K562 (cell line): ENCODE measurements around the gene SPATA31C2. TPM values are rescaled to one million over a fixed set of nuclear protein-coding genes. Genes with fewer than 3 reads are reported as not detected.

Experiments used
- ATAC-seq: fragments of 200-7000 bp; cut with Tn5 transposase; 3 replicates; pipeline ENCODE4 v1.9.1; 2020; ENCODE audit warnings: moderate library complexity
- BruUV-seq: library from RNA; stranded (reverse); fragments of 400-500 nt; replicated peaks from 2 replicates; lab custom pipeline; 2021; lab: Mats Ljungman, UMichigan
- CTCF ChIA-PET: fragments of 300-600 bp; formaldehyde crosslinking; extraction: SDS; loops from one replicate; lab custom pipeline; 2021; ENCODE audit warnings: low intra/inter-chr PET ratio; lab: Yijun Ruan, JAX
- POLR2A ChIA-PET: fragments of 300-600, 350-650 bp; sonication (Branson Sonifier 250); formaldehyde crosslinking; extraction: SDS; loops from one replicate; lab custom pipeline; 2021; ENCODE audit warnings: antibody characterized with exemption, inconsistent platforms; lab: Yijun Ruan, JAX
- DNase-seq, 4 experiments: peaks; one replicate each; pipeline versions ENCODE4 v3.0.0 to v3.0.0-alpha.2; 2011 to 2018; ENCODE audit warnings: low spot score in 3 of 4, mixed read lengths in 3 of 4; ENCODE audit errors: extremely low read depth in 1 of 4
- FAIRE-seq: peaks from 2 replicates; lab custom pipeline; 2011; peaks lifted over from hg19 to GRCh38; lab: Jason Lieb, UNC
- H2AFZ ChIP-seq: 2 replicates; pipeline ENCODE4 v1.6.0; 2011; ENCODE audit warnings: low read depth, low read length, control low read depth, inconsistent platforms
- H3K27ac ChIP-seq: fragments of 200-600 bp; 3 replicates; pipeline ENCODE4 v1.8.0; 2011; ENCODE audit warnings: low read depth, mild to moderate bottlenecking, control low read depth, inconsistent platforms, low read length, moderate library complexity, mixed read lengths; ENCODE audit errors: extremely low read depth
- H3K27me3 ChIP-seq, 2 experiments: fragments of 300-600 bp in 1 of 2; 2 replicates in 1 of 2; 3 replicates in 1 of 2; pipeline versions ENCODE4 v1.6.0 to v1.8.0; 2011; ENCODE audit warnings: inconsistent platforms in 2 of 2, low read length in 2 of 2, mild to moderate bottlenecking in 1 of 2, mixed read lengths in 1 of 2, moderate library complexity in 1 of 2; ENCODE audit not compliant: control insufficient read depth in 2 of 2, insufficient read depth in 2 of 2
- H3K36me3 ChIP-seq: fragments of 300-600 bp; 3 replicates; pipeline ENCODE4 v1.8.0; 2011; ENCODE audit warnings: mild to moderate bottlenecking, low read length, inconsistent platforms; ENCODE audit not compliant: control insufficient read depth, insufficient read depth
- H3K4me1 ChIP-seq, 2 experiments: fragments of 200-600 bp in 1 of 2; replicated peaks in 1 of 2; 2 replicates in 1 of 2; 3 replicates in 1 of 2; pipeline versions ENCODE4 v1.5.1 to v1.8.0; 2011; ENCODE audit warnings: inconsistent platforms in 2 of 2, low read length in 2 of 2, mild to moderate bottlenecking in 1 of 2, mixed read lengths in 1 of 2, moderate library complexity in 1 of 2; ENCODE audit not compliant: control insufficient read depth in 2 of 2, insufficient read depth in 2 of 2
- H3K4me2 ChIP-seq: 2 replicates; pipeline ENCODE4 v1.6.1; 2011; ENCODE audit warnings: low read length, control low read depth, inconsistent platforms, mixed read lengths; ENCODE audit not compliant: insufficient read depth
- H3K4me3 ChIP-seq: fragments of 200-600 bp; sonication (generic), shearing (Covaris generic); 2 replicates; pipeline ENCODE4 v1.5.1; 2016; ENCODE audit warnings: control low read depth, inconsistent platforms
- H3K79me2 ChIP-seq: fragments of 200-600 bp; 3 replicates; pipeline ENCODE4 v1.8.0; 2011; ENCODE audit warnings: low read length, inconsistent platforms; ENCODE audit not compliant: control insufficient read depth, insufficient read depth
- H3K9ac ChIP-seq, 2 experiments: 2 replicates each; pipeline versions ENCODE4 v1.6.0 to v1.6.1; 2011; ENCODE audit warnings: low read depth in 2 of 2, low read length in 2 of 2, control low read depth in 1 of 2, inconsistent platforms in 1 of 2, mild to moderate bottlenecking in 1 of 2, mixed read lengths in 1 of 2; ENCODE audit not compliant: insufficient read depth in 1 of 2
- H3K9me1 ChIP-seq: one replicate; pipeline ENCODE4 v1.6.0; 2011; ENCODE audit warnings: inconsistent platforms, mild to moderate bottlenecking, low read length, moderate library complexity; ENCODE audit not compliant: control insufficient read depth, insufficient read depth
- H3K9me3 ChIP-seq: replicated peaks from 2 replicates; pipeline ENCODE4 v1.5.1; 2011; ENCODE audit warnings: low read depth, low read length, inconsistent platforms; ENCODE audit not compliant: control insufficient read depth, insufficient read depth
- H4K20me1 ChIP-seq: replicated peaks from 2 replicates; pipeline ENCODE4 v1.6.1; 2011; ENCODE audit warnings: low read length, inconsistent platforms, mixed read lengths; ENCODE audit not compliant: control insufficient read depth, insufficient read depth
- ETV1 ChIP-seq: fragments of 450-650 bp; conservative IDR thresholded peaks from 2 replicates; pipeline ENCODE4 v1.6.1; 2016; ENCODE audit warnings: missing genetic modification characterization, control low read depth, low read depth, missing compliant biosample characterization
- HDAC1 ChIP-seq, 2 experiments: fragments of 450-650 bp; IDR thresholded peaks; 2 replicates each; pipeline ENCODE4 v1.6.1; 2016 to 2017; ENCODE audit warnings: inconsistent platforms in 1 of 2, mild to moderate bottlenecking in 1 of 2, moderate library complexity in 1 of 2
- HDAC2 ChIP-seq: fragments of 450-650 bp; IDR thresholded peaks from 2 replicates; pipeline ENCODE4 v1.6.1; 2016; ENCODE audit warnings: mild to moderate bottlenecking
- POLR2A ChIP-seq: fragments of 450-650 bp; conservative IDR thresholded peaks from 2 replicates; pipeline ENCODE4 v1.6.1; 2016
- POLR2B ChIP-seq: fragments of 450-650 bp; IDR thresholded peaks from 2 replicates; pipeline ENCODE4 v1.6.1; 2018; ENCODE audit warnings: low read depth; ENCODE audit not compliant: partially characterized antibody
- POLR2H ChIP-seq: IDR thresholded peaks from 2 replicates; pipeline ENCODE4 v1.6.1; 2016; ENCODE audit warnings: missing genetic modification characterization, low read depth, mild to moderate bottlenecking, control low read depth, missing compliant biosample characterization, moderate library complexity
- STAT5B ChIP-seq: fragments of 250-450 bp; sonication (Bioruptor Pico); IDR thresholded peaks from 2 replicates; pipeline ENCODE4 v1.8.0; 2021; ENCODE audit warnings: mild to moderate bottlenecking, inconsistent platforms
- TFAM ChIP-seq: fragments of 250-450 bp; sonication (Bioruptor Pico); conservative IDR thresholded peaks from 2 replicates; pipeline ENCODE4 v1.5.0; 2021; ENCODE audit warnings: mild to moderate bottlenecking, moderate library complexity
- ZKSCAN8 ChIP-seq: fragments of 200-800 bp; sonication (Bioruptor generic); IDR thresholded peaks from 2 replicates; pipeline ENCODE4 v1.6.1; 2016; ENCODE audit warnings: missing genetic modification characterization, missing compliant biosample characterization
- ZNF274 ChIP-seq: IDR thresholded peaks from 2 replicates; pipeline ENCODE4 v1.6.1; 2011; ENCODE audit warnings: low read depth, mild to moderate bottlenecking, low read length, moderate library complexity, borderline replicate concordance
- ZNF384 ChIP-seq: IDR thresholded peaks from 2 replicates; pipeline ENCODE4 v1.6.1; 2012; ENCODE audit warnings: low read depth, low read length, improper control_type of control experiment
- ZNF444 ChIP-seq: fragments of 250-450 bp; sonication (Bioruptor Pico); IDR thresholded peaks from 2 replicates; pipeline ENCODE4 v1.4.0; 2020; ENCODE audit warnings: mild to moderate bottlenecking, moderate library complexity
- WGBS: fragments of 100-300 bp; shearing (Covaris generic); methylation state at CpG from one replicate; pipeline ENCODE4 v1.1.6; 2016; ENCODE audit warnings: low coverage, mixed read lengths; ENCODE audit not compliant: insufficient coverage; ENCODE audit errors: missing lambda C conversion rate; 5-methylcytosine and 5-hydroxymethylcytosine counted together
- in situ Hi-C: fragments of 300-500 bp; cut with MboI; formaldehyde crosslinking; loops from 4 replicates; pipeline ENCODE4 v1.15.0; 2018; ENCODE audit warnings: inconsistent platforms, mixed read lengths
- intact Hi-C: fragments of 100-400 bp; cut with micrococcal nuclease; formaldehyde crosslinking; loops from 2 replicates; pipeline ENCODE4 v1.14.2; 2022
- polyA plus RNA-seq, 8 experiments: library from polyadenylated mRNA; depleted of rRNA in 4 of 8; stranded (reverse) in 5 of 8; unstranded in 3 of 8; fragments of >200 nt; fragmentation: Nextera tagmentation in 2 of 8; fragmentation: Illumina TruSeq in 1 of 8; extraction: Ambion mirVana in 2 of 8; extraction: Trizol in 1 of 8; gene quantifications; 2 replicates each; pipeline versions ENCODE4 v1.2.1 to v1.2.3, GENCODE V29; 2011 to 2014; ENCODE audit warnings: inconsistent platforms in 1 of 8, missing spikeins in 1 of 8
- total RNA-seq, 7 experiments: library from RNA; depleted of rRNA in 6 of 7; stranded (reverse); fragments of >200 nt in 6 of 7; fragmentation: Illumina TruSeq in 2 of 7; extraction: Trizol in 2 of 7; gene quantifications; 2 replicates each; pipeline versions ENCODE4 v1.2.1 to v1.2.3, GENCODE V29; 2011 to 2021; ENCODE audit warnings: low replicate concordance in 1 of 7
- TF ChIP-seq, protein P1 (sequence below): sonication (generic); formaldehyde crosslinking; IDR thresholded peaks from 2 replicates; pipeline ENCODE4 v1.8.0; 2022; ENCODE audit warnings: mild to moderate bottlenecking, missing genetic modification reagents
- TF ChIP-seq, protein P2 (sequence below): sonication (generic); IDR thresholded peaks from 2 replicates; pipeline ENCODE4 v1.6.1; 2016

SPATA31C2 gene
- total and polyA plus RNA-seq, 9 of the 15 experiments (the other 6 are each of a cell fraction or from before 2014, with no cell fraction given): 0.04 to 0.27 (median 0.16) TPM

DNA sequence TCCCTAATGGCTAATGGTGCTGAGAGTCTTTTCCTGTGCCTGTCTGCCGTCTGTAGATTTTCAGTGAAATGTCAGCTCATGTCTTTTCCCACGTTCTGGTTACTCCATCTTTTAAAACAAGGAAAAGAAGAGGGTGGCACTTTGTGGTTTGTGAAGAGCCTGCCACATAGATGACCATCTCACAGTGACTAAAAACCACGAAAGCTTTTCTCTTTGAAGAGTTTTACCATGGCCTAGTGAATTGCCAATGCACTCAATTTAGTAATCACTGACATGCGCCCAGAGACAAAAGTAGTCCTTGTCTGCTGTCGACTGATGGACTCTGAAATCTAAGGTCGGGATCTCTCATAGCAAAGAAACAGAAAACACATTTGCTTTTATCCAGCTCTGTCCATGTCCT is 50.4 kb downstream of the SPATA31C2 start:
- intact Hi-C loops: no loop called here
- in situ Hi-C loops: no loop called here

DNA sequence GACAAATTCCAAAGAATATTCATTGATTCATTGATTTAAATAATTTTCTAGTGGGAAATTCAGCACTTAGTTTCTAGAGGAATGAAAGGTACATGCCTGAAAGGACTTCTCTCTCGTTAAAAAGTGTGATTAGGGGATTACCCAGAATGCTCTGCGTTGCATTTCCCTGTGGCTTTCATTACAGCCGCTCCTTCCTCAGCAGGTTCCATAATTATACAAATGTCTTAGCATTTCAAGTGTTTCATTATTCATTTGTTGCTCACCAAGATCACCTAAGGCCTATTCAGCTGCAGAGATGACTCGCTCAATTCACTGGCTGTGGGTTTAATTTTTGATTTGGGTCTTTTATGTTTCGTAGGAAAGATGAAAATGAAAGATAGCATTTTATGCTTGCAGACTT is 52.8 kb downstream of the SPATA31C2 start:
- in situ Hi-C loops: no loop called here
- Histone ChIP-seq H3K4me1 (no peaks in the 10 kb centered on the region), H3K9me3 (no peaks in the 10 kb centered on the region), H4K20me1 (no peaks in the 10 kb centered on the region; the same call in 1 of the 2 replicates), H3K27me3 (no peaks in the 10 kb centered on the region; a peak in 1 of 5 replicates), H3K9ac (no peak overlapping the region), H3K27ac (no peak overlapping the region), H3K9me1 (no peaks in the 10 kb centered on the region), H2AFZ (no peak overlapping the region; the same call in 1 of the 2 replicates), H3K4me2 (peak overlapping the region; percentile 25), H3K4me3 (no peak overlapping the region), H3K79me2 (no peaks in the 10 kb centered on the region), H3K36me3 (no peaks in the 10 kb centered on the region)
- no peak for FAIRE-seq
- CTCF ChIA-PET: no interaction called here
- DNase-seq: peak in 2 of 4 experiments; percentile 13 to 23
- 5% methylated on average over 5 of the region's 5 CpGs for WGBS
- ATAC-seq: no peak
- intact Hi-C loops: no loop called here
- POLR2A ChIA-PET: no interaction called here
- no TSS peak for BruUV-seq
- TF ChIP-seq ZKSCAN8 (CRISPR knock-in tag): no peak
- no peak for TF ChIP-seq ZNF444 (CRISPR knock-in tag)
- TF ChIP-seq POLR2A: no peak
- no peak for TF ChIP-seq ZNF274
- TF ChIP-seq ETV1 (tag): no peak
- TF ChIP-seq ZNF384: no peak
- TF ChIP-seq, protein P1, sequence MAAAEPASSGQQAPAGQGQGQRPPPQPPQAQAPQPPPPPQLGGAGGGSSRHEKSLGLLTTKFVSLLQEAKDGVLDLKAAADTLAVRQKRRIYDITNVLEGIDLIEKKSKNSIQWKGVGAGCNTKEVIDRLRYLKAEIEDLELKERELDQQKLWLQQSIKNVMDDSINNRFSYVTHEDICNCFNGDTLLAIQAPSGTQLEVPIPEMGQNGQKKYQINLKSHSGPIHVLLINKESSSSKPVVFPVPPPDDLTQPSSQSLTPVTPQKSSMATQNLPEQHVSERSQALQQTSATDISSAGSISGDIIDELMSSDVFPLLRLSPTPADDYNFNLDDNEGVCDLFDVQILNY: no peak
- TF ChIP-seq POLR2B: no peak
- no peak for TF ChIP-seq POLR2H (tag)
- no peak for TF ChIP-seq HDAC1 (IDR thresholded peaks at IDR 0.05)
- no peak for TF ChIP-seq TFAM (CRISPR knock-in tag)

More for the DNA sequence above, 50.4 kb downstream of the SPATA31C2 start:
- no TSS peak for BruUV-seq
- H2AFZ ChIP-seq: no peak overlapping the region
- ATAC-seq: no peak
- TF ChIP-seq HDAC1 (IDR thresholded peaks at IDR 0.05): no peak
- no peak for TF ChIP-seq HDAC2
- TF ChIP-seq STAT5B (CRISPR knock-in tag): no peak
- TF ChIP-seq, protein P2, sequence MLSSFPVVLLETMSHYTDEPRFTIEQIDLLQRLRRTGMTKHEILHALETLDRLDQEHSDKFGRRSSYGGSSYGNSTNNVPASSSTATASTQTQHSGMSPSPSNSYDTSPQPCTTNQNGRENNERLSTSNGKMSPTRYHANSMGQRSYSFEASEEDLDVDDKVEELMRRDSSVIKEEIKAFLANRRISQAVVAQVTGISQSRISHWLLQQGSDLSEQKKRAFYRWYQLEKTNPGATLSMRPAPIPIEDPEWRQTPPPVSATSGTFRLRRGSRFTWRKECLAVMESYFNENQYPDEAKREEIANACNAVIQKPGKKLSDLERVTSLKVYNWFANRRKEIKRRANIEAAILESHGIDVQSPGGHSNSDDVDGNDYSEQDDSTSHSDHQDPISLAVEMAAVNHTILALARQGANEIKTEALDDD: no peak
- no peak for TF ChIP-seq ETV1 (tag)
- TF ChIP-seq, all 486 proteins: peak for 0
- H3K9ac ChIP-seq: no peak overlapping the region
- H3K79me2 ChIP-seq: no peaks in the 10 kb centered on the region
- FAIRE-seq: no peak
- H3K4me1 ChIP-seq: no peaks in the 10 kb centered on the region
- no peak for DNase-seq
- H3K4me3 ChIP-seq: no peak overlapping the region
- no peaks in the 10 kb centered on the region for H3K9me1 ChIP-seq
- no peaks in the 10 kb centered on the region for H3K36me3 ChIP-seq
- ChIA-PET POLR2A (interaction anchor here (0.6 kb wide), 1 partner anchor 10 kb away, joined by 4 read pairs; no protein-coding TSS in a partner anchor), CTCF (no interaction called here)
- WGBS: 0% methylated on average over 5 of the region's 6 CpGs
- H3K9me3 ChIP-seq: no peaks in the 10 kb centered on the region
- H3K4me2 ChIP-seq: no peak overlapping the region
- H3K27me3 ChIP-seq: no peaks in the 10 kb centered on the region; a peak in 2 of 5 replicates
- no peak overlapping the region for H3K27ac ChIP-seq
- H4K20me1 ChIP-seq: no peaks in the 10 kb centered on the region; the same call in 1 of the 2 replicates
